Transverse colon (tissue), 4 donors: Measurements from ENCODE around the gene CD59.

ENCODE experiments used
- POLR2A ChIP-seq: fragments of 450-650 bp; IDR thresholded peaks from one replicate; pipeline ENCODE4 v1.6.1; 2016; ENCODE audit warnings: antibody characterized with exemption, mild to moderate bottlenecking, moderate library complexity
- POLR2AphosphoS5 ChIP-seq, 3 donors: sonication (generic); formaldehyde crosslinking; IDR thresholded peaks; one replicate each; pipeline ENCODE4 v1.6.1; 2016; ENCODE audit warnings: antibody characterized with exemption in 3 of 3
- TF ChIP-seq, protein P1 (sequence below), 5 experiments: fragments of 200-600 bp in 3 of 5; fragments of 450-650 bp in 2 of 5; sonication (generic) in 3 of 5; IDR thresholded peaks; 1 replicate in 2 of 5; 2 replicates in 3 of 5; pipeline ENCODE4 v1.5.1; 2016 to 2017; ENCODE audit warnings: antibody characterized with exemption in 5 of 5, inconsistent platforms in 3 of 5, mild to moderate bottlenecking in 2 of 5, moderate library complexity in 1 of 5

DNA sequence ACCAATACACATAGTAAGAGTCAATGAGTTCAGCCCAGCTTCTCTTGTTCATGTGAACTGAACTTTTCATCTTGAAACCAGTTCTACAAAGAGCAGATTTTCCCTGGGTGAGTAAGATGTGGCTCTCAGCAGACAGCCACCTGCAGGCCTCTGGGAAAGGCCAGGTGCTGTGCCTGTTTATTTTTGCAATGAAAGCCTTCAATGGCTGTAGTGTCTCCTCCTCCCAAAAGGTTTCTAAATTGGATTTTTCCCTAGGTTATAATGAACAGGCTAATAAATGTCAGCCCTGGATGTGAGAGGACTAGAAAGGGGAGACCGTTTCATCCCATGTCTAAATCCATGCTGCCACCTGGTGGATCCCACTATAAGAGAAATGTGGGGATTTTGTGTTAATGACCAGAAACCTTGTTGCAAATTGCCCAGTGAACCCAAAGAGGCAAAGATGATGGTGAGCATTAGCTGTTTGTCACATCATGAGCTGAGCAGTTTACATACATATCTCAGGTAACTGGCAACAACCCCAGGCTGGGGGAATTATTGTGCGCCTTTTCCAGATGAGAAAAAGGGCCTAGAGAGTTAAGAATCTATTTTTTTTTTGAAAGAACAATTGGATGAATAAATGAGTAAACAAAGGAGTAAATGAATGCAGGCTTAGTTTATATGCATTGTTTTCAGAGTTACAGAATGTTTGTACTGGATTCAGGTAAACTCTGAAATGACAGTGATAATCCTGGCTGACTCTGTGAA lies 48.3 kb downstream of the CD59 start:
- TF ChIP-seq, protein P1, sequence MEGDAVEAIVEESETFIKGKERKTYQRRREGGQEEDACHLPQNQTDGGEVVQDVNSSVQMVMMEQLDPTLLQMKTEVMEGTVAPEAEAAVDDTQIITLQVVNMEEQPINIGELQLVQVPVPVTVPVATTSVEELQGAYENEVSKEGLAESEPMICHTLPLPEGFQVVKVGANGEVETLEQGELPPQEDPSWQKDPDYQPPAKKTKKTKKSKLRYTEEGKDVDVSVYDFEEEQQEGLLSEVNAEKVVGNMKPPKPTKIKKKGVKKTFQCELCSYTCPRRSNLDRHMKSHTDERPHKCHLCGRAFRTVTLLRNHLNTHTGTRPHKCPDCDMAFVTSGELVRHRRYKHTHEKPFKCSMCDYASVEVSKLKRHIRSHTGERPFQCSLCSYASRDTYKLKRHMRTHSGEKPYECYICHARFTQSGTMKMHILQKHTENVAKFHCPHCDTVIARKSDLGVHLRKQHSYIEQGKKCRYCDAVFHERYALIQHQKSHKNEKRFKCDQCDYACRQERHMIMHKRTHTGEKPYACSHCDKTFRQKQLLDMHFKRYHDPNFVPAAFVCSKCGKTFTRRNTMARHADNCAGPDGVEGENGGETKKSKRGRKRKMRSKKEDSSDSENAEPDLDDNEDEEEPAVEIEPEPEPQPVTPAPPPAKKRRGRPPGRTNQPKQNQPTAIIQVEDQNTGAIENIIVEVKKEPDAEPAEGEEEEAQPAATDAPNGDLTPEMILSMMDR (IDR thresholded peaks at IDR 0.05): peak; percentile 49 to 67 (median 51)
- TF ChIP-seq POLR2A (no peak), POLR2AphosphoS5 (IDR thresholded peaks at IDR 0.05) (no peak)
